Astrocyte of the hippocampus (primary cell): Measurements from ENCODE around the gene UNC13A.
A peak's percentile ranks its signal among the peaks of the same experiment; 100 is the strongest.

Source experiments
- DNase-seq: peaks from one replicate; pipeline ENCODE4 v3.0.0; 2011; ENCODE audit warnings: low read depth, low spot score

Gene UNC13A

DNA sequence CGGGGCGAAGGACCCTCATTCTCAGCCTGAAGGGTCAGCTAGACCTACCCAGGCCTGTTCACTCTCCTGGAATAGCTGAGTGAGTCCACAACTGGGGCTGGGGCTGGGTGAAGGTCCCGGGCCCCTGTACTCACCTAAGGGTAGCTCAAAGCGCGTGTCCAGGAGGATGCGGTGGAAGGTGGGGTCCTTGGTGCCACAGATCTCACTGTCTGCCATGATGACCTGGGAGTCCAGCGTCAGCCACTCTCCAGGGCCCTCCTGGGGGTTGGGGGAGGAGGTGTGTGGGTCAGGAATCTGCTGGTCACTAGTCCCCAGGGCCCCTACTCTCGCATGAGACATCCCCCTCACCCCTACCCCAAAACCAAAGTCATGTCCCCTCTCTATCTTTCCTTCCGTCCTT lies 18.7 kb downstream of the UNC13A start:
- DNase-seq, result no peak

DNA sequence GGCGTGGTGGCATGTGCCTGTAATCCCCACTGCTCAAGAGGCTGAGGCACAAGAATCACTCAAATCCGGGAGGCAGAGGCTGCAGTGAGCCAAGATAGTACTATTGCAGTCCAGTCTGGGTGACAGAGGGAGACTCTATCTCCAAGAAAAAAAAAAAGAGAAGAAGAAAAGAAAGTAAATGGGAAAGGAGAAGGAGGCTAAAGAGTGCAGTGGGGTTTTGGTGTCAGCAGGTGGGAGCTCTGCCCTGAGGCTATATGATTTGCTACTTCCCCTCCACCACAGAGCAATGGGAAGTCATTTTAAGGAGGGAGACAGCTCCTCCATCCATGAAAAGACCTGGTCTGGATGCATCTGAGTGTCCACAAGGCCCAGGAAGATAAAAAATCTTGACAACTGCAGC lies 23.1 kb downstream of the UNC13A start:
- DNase-seq, result no peak

DNA sequence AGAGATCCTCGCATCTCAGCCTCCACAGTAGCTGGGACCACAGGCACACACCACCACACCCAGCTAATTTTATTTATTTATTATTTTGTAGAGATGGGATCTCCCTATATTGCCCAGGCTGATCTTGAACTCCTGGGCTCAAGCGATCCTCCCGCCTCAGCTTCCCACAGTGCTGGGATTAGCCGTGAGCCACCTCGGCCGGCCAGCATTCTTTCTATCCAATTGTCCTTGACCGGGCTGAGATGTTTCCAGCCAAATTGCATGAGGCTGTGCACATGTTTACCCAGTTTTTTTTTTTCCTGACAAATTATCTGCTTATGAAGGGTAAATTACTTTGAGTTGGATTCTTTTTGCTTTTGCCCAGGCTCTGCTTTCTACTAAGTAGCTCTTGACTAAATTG lies 28.2 kb downstream of the UNC13A start:
- no peak for DNase-seq

DNA sequence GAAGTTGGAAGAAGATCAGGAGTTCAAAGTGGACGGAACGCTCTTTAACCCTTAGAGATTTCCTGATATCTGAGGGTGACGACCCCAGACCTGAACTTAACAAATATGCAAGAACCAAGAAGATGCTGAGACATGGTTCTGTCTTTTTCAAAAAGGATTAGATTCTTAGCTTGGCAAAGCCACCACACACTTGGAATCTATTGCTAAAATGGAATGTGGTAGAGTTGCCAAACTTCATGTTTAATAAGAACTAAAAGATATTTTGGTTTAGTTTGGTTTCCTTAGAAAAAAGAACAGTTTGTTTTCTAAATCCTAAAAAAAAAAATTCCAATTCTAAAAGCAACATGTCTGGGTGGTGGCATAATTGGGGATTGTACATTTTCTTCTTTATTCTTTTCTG lies 29.5 kb downstream of the UNC13A start:
- peak; percentile 26 for DNase-seq

DNA sequence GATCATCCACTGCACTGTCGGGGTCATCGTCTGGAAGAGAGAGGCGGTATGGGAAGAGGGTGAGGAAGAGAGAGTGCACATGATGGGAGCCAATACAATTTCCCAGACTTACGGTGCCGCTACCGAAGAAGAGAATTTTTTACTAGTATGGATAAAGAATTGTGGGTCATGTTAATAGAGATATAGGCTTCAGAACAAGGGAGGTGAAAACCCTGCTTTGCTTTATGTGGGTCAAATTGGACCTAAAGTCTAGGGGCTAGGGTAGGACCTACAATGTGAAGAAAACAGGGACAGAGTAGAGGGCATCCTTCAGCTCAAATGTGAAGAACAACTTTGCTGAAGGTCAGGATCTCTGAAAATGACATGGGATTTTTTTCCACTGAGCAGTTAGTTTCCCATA lies 29.9 kb downstream of the UNC13A start:
- DNase-seq, result no peak

DNA sequence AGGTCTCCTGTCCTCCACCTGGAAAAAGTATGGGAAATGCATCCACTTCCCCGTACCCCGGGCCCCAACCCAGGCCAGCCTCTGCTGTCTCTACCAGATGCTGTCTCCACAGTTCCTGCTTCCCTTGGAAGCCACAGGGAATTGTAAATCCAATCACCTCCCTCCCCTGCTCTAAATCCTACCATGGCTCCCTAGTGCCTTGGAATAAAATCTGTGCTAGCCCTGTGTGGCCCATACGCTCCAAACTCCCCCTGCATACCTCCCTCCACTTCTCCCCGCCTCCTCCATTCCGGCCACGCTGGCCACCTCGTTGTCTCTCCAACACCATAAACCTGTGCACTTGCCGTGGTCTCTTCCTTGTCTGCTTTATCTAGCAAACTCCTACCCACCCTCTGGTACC lies 31.2 kb downstream of the UNC13A start:
- DNase-seq, result no peak

DNA sequence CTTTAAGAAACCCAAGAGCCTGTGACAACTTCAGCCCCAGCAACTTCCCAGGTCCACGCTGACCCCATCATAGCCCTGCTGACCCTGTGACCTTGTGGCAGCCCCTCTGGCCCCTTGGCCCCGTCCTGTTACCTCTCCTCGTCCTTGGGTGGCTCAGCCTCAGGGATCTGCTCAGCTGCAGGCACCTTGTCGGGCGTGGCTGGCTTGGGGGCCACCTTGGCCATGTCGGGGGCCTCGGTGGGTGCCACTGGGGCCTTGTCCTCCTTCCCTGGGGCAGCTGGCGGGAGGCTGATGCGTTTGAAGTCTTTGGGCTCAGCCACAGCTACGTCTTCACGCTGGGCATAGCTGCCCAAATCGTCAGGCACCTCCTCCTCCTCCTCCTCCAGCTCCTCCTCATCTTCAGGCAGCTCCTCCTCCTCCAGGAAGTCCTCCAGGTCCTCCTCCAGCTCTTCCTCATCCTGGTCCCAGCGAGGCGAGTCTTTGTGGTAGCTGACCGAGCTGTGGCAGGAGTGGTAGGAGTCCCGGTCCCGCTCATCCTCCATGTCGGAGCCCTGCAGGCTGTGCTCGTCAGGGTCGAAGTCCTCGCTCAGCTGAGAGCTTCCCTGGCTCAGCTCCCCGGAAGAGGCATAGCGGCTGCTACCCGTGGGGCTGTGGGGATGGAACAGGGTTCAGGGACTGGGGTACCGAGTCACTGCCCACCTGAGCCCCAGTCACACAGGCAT lies 32.2 kb downstream of the UNC13A start:
- DNase-seq, result no peak

DNA sequence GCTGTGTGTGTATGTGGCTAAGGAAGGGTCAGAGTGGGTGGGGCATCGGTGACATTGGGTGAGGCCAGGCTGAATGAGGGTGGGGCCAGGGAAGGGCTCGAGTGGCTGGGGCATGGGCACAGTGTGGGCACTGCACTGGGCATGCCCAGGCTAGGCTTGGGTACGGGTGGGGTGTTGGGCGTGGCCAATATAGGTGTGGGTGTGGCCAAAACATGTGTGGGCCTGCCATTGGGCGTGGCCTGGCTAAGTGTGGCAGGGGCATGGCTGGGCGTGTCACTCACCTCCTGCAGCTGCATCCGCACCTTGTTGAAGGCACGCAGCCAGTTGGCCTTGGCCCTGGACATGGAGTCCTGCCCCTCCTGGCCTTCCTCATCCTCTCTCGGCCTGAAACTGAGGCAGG lies 33.2 kb downstream of the UNC13A start:
- no peak for DNase-seq

DNA sequence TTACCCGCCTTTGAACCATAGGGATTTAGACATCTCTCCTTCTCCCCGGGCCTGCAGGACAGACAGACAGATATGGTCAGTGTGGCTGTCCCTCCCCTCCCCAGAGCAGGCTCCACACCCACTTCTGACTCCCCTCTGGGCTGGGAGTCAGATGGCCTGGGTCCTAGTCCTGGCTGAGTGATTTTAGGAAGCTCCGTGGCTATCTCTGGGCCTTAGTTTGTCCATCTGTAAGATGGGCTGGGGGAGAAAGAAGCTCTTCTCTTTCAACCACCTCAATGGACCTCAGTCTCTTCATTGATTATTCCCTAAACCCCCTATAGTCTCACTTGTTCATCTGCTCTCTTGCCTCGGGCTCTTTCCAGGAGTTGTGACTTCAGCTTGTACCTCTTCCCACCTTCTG lies 35.5 kb downstream of the UNC13A start:
- DNase-seq, result no peak

DNA sequence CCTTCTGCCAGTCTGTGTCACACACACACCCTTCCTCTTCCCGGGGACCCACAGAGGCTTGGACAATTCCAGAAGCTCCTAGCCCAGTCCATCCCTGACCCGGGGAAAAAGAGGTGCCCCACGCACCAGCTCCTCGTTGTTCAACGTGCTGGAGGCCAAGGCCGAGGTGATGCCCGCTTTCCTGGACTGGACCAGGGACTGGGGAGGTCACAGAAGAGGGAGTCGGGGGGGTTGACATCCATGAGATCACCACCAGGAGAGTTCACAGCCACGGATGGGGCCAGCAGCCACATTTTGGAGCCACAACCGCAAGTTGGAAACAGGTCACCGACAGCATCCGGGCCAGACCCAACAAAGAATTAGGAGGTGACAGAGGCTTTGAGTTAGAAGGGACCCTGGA lies 39.4 kb downstream of the UNC13A start:
- DNase-seq, result no peak

DNA sequence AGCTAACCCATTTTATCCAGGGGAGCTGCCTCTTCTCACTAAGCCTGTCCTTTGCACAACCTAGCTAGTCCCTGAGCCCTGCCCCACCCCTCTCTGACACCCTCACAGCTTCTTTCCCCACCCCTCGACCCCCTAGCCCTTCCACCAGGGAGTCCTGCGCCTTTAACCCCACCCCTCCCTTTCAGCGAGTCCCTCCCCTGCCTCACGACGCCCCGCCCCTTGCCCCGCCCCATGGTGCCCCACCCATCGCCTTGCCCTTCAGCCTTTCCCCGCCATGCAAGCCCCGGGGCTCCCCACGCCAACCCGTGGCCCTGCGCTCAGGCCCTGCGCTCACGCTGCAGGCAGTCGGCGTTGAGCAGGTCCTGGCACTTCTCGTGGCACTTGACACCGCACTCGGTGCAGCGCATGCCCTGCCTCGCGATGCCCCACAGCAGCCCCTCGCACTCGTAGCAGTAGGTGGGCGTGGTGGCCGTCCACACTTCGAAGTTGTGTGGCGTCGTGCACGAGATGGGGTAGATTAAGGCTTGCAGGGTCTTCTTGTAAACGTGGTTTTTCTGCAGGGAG lies 40.0 kb downstream of the UNC13A start:
- no peak for DNase-seq

DNA sequence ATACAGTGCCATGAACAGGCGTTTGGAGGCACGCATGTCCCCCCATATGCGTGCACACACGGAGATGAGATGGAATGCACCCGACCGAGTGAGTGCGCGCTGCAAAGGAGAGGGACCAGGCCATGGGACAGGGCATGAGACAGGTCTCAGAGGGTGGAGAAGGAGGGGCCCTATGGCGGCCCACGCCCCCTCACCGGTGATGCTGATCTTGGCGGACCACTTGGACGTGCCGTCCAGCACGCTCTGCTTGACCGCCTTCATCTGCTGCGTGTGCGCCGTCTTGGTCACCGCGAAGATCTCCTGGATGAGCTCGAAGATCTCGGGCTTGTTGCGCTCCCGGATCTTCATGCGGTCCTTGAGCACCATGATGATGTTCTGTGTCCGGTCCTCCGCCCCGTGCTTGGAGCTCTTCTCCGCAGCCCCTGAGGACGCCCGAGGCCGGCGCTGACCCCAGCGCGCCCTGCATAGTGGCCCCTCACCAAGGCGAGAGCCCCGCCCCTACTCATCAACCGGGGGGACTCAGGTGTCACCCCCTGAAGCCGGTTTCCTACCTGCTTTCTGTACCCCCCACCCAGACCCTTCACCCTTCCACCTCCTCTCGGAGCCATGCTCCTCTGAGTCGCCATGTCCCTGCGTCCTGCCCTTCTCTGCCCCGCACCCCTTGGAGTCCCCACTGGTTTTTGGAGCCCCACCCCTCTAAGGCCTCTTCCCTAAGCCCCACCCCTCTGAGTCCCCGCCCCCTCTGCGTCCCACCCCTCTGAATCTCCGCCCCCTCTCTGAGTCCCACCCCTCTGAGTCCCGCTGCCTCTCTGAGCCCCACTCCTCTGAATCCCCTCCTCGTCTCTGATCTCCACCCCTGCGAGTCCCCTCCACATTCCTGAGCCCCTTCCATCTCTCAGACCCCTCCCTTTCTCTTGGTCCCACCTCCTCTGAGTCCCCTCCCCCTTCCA lies 40.8 kb downstream of the UNC13A start:
- DNase-seq, result no peak

DNA sequence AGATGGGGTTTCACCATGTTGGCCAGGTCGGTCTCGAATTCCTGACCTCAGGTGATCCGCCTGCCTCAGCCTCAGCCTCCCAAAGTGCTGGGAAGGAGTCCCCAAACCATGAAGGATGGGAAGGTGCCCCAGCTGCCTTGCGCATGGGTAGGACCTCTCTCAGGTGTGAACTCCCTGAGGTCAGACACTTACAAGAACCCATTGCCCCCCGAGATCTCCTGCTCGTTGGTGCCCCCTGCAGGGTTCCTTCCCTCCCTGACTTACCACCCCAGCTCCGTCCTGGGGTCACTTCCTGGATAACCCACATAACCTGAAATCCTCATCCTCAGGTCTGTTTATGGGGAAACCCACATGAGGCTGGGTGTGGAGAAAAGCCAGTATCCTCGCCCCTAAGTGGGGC lies 41.7 kb downstream of the UNC13A start:
- no peak for DNase-seq

DNA sequence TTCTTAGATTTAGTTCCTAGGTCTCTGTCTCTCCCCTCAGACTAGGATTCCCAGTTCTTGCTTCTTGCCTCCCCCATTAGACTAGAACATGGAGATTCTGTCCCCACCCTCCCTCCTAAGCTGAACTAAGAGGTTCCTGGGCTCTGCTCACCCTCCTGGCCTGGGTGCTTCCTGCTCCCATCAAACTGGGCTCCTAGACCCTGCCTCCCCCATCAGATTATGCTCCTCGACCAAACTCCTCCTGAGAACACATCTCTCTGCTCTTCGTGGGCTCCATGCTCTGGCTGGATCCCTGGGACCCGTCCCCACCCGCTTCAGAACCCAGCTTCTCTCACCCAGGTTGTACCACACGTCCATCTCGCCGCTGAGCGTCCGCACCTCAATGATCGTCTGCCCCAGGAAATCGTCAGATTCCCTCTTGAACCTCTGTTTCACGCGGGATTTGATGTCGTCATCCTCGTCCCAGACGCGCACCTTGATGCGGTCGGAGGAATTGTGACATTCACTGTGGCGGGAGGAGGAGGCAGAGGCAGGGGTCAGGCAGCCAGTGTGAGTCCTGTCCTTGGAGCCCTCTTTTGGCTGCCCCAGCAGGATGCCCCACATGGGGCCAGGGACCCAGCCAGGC lies 42.7 kb downstream of the UNC13A start:
- no peak for DNase-seq

DNA sequence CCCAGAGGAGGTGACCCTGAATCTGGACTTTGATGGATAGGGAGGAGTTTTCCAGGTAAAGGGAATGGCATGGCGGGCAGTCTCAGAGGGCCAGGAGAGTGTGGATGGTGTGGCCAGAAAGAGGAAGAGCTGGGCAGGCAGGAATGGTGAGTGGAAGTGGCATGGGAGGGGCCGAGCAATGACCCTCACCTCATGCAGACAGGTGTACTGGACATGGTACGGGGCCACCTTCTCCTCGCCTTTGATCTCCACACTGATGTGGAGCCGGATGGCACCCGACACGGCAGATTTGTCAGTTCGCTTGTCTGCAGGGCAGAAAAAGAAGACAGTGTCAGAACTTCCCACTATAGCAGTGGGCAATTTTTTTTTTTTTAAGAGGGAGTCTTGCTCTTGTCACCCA lies 45.5 kb downstream of the UNC13A start:
- DNase-seq, result no peak

DNA sequence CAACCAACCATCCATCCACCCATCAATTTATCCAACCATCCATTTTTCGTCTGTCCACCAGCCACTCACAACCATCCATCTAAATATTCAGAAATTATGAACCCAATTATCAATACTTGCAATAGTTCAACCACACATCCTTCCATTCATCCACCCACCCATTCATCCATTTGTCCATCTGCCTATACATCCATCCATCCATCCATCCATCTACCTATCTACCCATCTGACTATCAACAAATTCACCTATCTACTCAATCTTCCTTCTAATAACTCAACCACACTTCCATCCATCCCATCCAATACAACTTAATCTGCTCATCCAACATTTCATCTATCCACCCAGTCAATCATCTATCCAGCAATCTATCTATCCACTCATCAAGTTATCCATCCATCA lies 46.3 kb downstream of the UNC13A start:
- no peak for DNase-seq

DNA sequence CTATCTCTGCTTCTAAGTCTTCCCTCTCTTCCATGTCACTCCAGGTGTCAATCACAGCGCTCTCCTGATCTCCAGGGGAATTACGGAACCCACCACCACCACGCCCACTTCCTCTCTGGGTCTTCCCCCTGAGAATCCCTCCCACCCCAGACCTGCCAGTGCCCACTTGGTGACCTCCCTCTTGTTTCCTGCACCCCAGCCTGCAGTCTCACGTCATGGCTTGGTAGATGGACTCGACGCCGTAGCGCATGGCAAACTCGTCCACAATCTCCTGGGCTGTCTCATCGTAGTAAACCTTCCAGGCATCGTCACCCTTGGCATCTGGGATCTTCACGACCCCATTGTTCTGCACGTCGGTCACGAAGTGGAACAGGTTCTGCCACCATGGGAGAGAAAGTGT lies 47.0 kb downstream of the UNC13A start:
- no peak for DNase-seq

DNA sequence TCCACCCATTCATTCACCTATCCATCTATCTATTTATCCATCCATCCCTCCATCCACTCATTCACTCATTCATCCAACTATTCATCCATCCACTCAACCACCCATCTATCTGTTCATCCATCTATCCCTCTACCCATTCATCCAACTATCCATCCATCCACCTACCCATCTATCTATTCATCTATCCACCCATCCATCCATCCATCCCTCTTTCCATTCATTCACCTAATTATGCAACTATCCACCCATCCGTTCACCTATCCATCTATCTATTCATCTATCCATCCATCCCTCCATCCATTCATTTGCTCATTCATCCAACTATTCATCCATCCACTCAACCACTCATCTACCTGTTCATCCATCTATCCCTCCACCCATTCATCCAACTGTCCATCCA lies 54.5 kb downstream of the UNC13A start:
- DNase-seq, result no peak

DNA sequence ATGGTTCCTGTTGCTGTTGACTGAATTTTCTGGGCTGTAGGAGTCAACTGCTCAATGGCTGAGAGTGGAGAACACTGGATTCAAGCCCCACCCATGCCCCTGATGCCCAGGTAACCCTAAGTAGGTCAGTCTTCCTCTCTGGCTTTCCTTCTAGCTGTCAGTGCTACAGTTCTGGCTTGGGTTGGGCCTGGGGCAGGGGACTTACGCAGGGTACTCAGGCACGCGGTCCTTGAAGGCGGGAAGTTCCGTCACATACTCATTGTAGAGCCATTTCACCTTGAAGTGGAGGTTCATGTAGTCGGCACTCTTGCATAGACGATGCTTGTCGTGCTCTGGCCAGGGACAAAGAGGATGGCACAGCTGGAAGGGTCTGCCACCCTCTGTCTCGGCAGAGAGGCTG lies 55.6 kb downstream of the UNC13A start:
- no peak for DNase-seq

DNA sequence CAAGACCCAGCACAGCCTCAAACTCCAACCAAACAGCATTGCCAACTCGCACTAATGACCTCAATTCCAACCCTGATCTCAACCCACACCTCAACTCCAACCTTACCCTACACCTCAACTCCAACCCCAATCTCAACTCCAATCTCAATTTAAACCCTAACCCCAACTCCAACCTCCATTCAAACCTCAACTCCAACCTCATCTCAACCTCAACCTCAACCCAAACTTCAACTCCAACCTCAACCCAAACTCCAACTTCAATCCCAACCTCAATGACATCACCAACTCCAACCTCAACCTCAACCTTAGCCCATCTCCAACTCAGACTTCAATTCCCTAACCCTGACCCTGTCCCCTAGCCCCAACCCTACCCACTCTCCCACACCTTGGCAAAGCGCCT lies 58.4 kb downstream of the UNC13A start:
- no peak for DNase-seq

DNA sequence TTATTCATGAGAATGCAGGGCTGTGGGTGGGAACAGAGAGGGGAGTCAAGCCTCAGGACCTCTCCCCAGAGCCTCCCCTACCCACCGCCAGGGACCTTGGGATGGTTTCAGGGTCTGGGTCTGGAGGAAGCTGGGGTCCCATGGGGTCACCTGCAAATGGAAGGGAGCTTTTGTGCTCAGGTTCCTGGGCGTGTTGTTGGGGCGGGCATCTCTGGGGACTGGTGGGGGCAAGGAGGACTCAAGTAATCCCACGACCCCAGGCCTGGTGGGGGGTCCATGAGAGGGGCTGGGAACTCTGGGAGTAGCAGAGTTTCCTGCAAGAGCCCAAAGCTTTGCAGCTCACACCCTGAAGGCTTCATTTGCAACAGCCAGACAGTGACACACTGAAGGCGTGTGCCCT lies 60.2 kb downstream of the UNC13A start:
- no peak for DNase-seq

DNA sequence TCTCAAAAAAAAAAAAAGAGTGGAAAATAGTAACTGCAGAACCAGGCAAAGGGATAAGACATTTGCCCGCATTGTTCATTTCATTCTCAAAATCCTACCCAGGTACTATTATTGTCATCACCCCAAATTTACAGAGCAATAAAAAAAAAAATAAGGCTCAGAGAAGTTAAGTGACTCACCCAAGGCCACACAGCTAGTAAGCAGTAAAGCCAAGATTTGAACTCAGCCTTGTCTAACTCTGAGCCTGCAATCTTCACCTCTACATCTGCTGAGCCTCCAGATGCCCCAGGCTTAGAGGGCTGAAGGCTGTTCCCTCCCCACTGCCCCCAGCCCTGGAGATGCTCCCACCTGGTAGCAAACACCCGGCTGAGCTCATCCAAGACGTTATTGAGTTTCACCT lies 61.0 kb downstream of the UNC13A start:
- DNase-seq, result no peak
